Sigmoid colon (tissue), 4 donors: Measurements from ENCODE around the gene KIF6.

ENCODE experiments used
- POLR2AphosphoS5 ChIP-seq, 4 donors: sonication (generic); formaldehyde crosslinking; IDR thresholded peaks; one replicate each; pipeline ENCODE4 v1.6.1; 2017; ENCODE audit warnings: antibody characterized with exemption in 4 of 4
- TF ChIP-seq, protein P1 (sequence below), 4 experiments: fragments of 450-650 bp in 3 of 4; fragments of 200-600 bp in 1 of 4; IDR thresholded peaks; one replicate each; pipeline ENCODE4 v1.5.1; 2016 to 2019; ENCODE audit warnings: antibody characterized with exemption in 4 of 4, mild to moderate bottlenecking in 3 of 4, moderate library complexity in 2 of 4

DNA sequence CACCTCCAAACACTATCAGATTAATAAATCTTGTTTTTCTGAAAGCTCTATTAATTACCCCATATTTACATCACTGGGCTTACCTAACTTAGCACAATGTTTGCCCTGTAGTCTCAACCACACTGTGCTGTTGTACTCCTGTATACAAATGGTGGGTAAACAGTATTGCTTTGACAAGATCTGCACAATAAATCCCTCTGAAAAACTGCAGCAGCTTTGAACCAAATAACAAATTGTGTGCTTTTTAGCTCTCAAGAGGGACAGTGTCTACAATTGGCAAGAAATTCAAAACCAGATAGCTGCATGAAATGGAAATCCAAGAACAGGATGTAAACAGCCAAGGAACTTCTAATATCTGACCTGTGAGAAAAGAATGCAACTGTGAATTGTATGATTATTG is 10.4 kb downstream of the KIF6 start:
- TF ChIP-seq, protein P1, sequence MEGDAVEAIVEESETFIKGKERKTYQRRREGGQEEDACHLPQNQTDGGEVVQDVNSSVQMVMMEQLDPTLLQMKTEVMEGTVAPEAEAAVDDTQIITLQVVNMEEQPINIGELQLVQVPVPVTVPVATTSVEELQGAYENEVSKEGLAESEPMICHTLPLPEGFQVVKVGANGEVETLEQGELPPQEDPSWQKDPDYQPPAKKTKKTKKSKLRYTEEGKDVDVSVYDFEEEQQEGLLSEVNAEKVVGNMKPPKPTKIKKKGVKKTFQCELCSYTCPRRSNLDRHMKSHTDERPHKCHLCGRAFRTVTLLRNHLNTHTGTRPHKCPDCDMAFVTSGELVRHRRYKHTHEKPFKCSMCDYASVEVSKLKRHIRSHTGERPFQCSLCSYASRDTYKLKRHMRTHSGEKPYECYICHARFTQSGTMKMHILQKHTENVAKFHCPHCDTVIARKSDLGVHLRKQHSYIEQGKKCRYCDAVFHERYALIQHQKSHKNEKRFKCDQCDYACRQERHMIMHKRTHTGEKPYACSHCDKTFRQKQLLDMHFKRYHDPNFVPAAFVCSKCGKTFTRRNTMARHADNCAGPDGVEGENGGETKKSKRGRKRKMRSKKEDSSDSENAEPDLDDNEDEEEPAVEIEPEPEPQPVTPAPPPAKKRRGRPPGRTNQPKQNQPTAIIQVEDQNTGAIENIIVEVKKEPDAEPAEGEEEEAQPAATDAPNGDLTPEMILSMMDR (IDR thresholded peaks at IDR 0.05) = no peak
- TF ChIP-seq POLR2AphosphoS5 (IDR thresholded peaks at IDR 0.05) = no peak
